Measurements from ENCODE around the gene TOX2. TPM values are rescaled to one million over a fixed set of nuclear protein-coding genes. Genes with fewer than 3 reads are reported as not detected.

The TOX2 gene
- total RNA-seq, 2 donors from 2014 or later, result 8.8 to 52.8 TPM

GRCh38 chr20:43923917-43924316, 9.3 kb downstream of the TOX2 start:
- TF ChIP-seq CTCF (IDR thresholded peaks at IDR 0.05) (no peak), POLR2AphosphoS5 (IDR thresholded peaks at IDR 0.05) (no peak), POLR2A (IDR thresholded peaks at IDR 0.05) (no peak)
- 96% methylated on average over 4 of the region's 4 CpGs for WGBS

GRCh38 chr20:43925215-43925614, 10.6 kb downstream of the TOX2 start:
- no peak for DNase-seq (ENCODE audit: low spot score)

More at GRCh38 chr20:43923917-43924316, 9.3 kb downstream of the TOX2 start:
- no peaks in the 10 kb centered on the region for H3K4me1 ChIP-seq (replicated peaks)
- H3K27me3 ChIP-seq (replicated peaks; ENCODE audit: insufficient read depth), result no peaks in the 10 kb centered on the region
- intact Hi-C loops (cut with DNase I), result no loop called here
- no peak for DNase-seq (ENCODE audit: low spot score)
- no peak overlapping the region for H3K4me3 ChIP-seq
- no peak overlapping the region for H3K27ac ChIP-seq
- H3K36me3 ChIP-seq, result no peaks in the 10 kb centered on the region
- no peaks in the 10 kb centered on the region for H3K9me3 ChIP-seq

GRCh38 chr20:43925801-43926200, 11.1 kb downstream of the TOX2 start:
- WGBS, result 22% methylated on average over 5 of the region's 5 CpGs
- H3K9me3 ChIP-seq, result no peaks in the 10 kb centered on the region
- DNase-seq (ENCODE audit: low spot score), result no peak
- no peaks in the 10 kb centered on the region for H3K4me1 ChIP-seq (replicated peaks)
- no peak overlapping the region for H3K4me3 ChIP-seq
- no peak overlapping the region for H3K27ac ChIP-seq
- no peaks in the 10 kb centered on the region for H3K36me3 ChIP-seq
- TF ChIP-seq POLR2A (IDR thresholded peaks at IDR 0.05) (no peak), CTCF (IDR thresholded peaks at IDR 0.05) (no peak), POLR2AphosphoS5 (IDR thresholded peaks at IDR 0.05) (no peak)
- intact Hi-C loops (cut with DNase I), result no loop called here
- H3K27me3 ChIP-seq (replicated peaks; ENCODE audit: insufficient read depth), result no peaks in the 10 kb centered on the region

More at GRCh38 chr20:43925215-43925614, 10.6 kb downstream of the TOX2 start:
- 67% methylated on average over 10 of the region's 10 CpGs for WGBS
- Histone ChIP-seq H3K4me3 (no peak overlapping the region), H3K36me3 (no peaks in the 10 kb centered on the region), H3K27me3 (replicated peaks; ENCODE audit: insufficient read depth) (no peaks in the 10 kb centered on the region), H3K9me3 (no peaks in the 10 kb centered on the region), H3K27ac (no peak overlapping the region), H3K4me1 (replicated peaks) (no peaks in the 10 kb centered on the region)
- TF ChIP-seq CTCF (IDR thresholded peaks at IDR 0.05) (no peak), POLR2A (IDR thresholded peaks at IDR 0.05) (no peak), POLR2AphosphoS5 (IDR thresholded peaks at IDR 0.05) (no peak)
- intact Hi-C loops (cut with DNase I), result no loop called here

GRCh38 chr20:43926287-43927050, 11.8 kb downstream of the TOX2 start:
- Histone ChIP-seq H3K27me3 (replicated peaks; ENCODE audit: insufficient read depth) (no peaks in the 10 kb centered on the region), H3K4me1 (replicated peaks) (no peaks in the 10 kb centered on the region), H3K36me3 (no peaks in the 10 kb centered on the region), H3K4me3 (no peak overlapping the region), H3K9me3 (no peaks in the 10 kb centered on the region), H3K27ac (no peak overlapping the region)
- intact Hi-C loops (cut with DNase I), result no loop called here
- 68% methylated on average over 10 of the region's 10 CpGs for WGBS
- TF ChIP-seq POLR2AphosphoS5 (IDR thresholded peaks at IDR 0.05) (no peak), POLR2A (IDR thresholded peaks at IDR 0.05) (no peak), CTCF (IDR thresholded peaks at IDR 0.05) (no peak)
- no peak for DNase-seq (ENCODE audit: low spot score)

GRCh38 chr20:43931976-43932375, 17.3 kb downstream of the TOX2 start:
- H3K27me3 ChIP-seq (replicated peaks; ENCODE audit: insufficient read depth), result no peaks in the 10 kb centered on the region
- WGBS, result 90% methylated on average over 2 of the region's 2 CpGs
- intact Hi-C loops (cut with DNase I), result no loop called here
- no peaks in the 10 kb centered on the region for H3K36me3 ChIP-seq
- no peaks in the 10 kb centered on the region for H3K4me1 ChIP-seq (replicated peaks)
- no peak overlapping the region for H3K4me3 ChIP-seq
- no peak for DNase-seq (ENCODE audit: low spot score)
- H3K27ac ChIP-seq, result no peak overlapping the region
- H3K9me3 ChIP-seq, result no peaks in the 10 kb centered on the region
- TF ChIP-seq POLR2A (IDR thresholded peaks at IDR 0.05), result no peak
- no peak for TF ChIP-seq POLR2AphosphoS5 (IDR thresholded peaks at IDR 0.05)
- TF ChIP-seq CTCF (IDR thresholded peaks at IDR 0.05), result no peak

Measured in prostate gland (tissue), 2 donors.